ENCODE measurements around the gene NGB.
"Not testable (repeated sequence)": the region's sequence is repeated elsewhere in the genome, so short reads cannot be mapped to it uniquely, and the experiment has no call there.

NGB gene

DNA sequence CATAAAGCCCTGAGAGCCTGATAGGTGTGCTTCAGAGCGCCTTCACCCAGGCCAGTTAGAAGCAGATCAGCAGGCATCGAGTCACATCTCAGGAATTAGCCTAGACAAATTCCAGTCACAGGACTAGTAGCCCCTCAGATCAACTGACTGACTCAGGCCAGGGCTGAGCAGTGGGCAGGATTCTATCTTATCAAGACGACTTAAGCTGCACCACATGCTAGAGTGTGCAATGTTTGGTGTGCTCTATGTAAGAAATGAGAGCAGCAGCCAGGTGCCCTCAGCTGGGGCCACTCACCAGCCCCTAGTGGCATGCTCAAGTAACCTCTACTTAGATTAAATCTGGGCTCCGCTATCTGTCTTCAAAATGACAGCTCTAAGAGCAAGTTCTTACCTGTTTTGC is 19.7 kb upstream of the NGB start:
- no peak for DNase-seq

DNA sequence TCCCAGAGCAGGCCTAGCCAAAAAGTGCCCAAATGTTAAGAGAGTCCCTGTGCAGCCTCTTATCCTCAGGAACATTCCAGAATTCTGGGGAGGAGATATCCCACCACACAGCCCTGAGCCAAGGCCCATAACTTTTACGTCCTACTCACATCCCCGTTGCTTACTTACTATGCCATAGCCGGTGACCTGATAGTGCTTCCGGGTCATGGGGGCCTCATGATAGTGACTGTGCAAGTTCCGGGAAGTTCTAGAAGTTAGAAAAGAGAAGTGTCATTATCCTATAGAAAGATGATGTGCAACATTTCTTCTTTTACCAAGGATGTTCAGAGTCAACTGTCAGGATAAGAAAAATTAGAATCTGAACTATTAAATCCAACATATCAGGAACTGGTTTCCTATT is 15.6 kb upstream of the NGB start:
- DNase-seq, result no peak

DNA sequence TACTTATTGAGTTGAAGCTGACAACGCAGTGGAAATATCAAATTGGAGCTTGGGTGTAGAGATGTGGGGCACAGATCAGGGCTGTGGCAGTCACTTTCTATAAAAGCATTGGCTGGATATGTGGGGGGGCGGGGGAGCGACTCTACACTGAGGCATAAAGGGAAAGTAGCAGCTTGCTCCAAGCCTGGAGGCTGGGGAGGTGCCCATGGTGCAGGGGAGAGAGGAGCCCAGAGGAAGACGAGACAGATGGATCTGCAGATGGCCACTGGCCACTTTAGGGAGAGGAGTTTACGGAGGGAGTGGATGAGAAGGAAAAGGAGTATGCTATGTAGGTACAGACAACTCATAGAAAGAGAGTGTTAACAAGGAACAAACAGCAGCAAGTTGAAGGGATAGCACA is 13.5 kb upstream of the NGB start:
- DNase-seq, result no peak

GRCh38 chr14:77284066-77284465 is 13.1 kb upstream of the NGB start:
- DNase-seq, result no peak

GRCh38 chr14:77281852-77282410 is 10.9 kb upstream of the NGB start:
- no peak for DNase-seq

DNA sequence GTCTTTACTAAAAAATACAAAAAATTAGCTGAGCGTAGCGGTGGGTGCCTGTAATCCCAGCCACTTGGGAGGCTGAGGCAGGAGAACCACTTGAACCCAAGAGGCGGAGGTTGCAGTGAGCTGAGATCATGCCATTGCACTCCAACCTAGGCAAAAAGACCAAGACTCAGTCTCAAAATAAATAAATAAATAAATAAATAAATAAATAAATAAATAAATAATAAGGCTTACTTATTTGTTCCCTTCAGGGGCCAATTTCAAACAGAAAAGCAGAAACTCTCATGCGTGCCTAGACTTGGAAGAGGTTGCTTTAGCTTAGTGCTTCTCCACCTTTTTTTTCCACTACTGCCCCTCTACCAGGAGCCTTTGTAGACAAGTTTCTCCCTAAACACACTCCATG is 9.9 kb upstream of the NGB start:
- not testable (repeated sequence) for DNase-seq

DNA sequence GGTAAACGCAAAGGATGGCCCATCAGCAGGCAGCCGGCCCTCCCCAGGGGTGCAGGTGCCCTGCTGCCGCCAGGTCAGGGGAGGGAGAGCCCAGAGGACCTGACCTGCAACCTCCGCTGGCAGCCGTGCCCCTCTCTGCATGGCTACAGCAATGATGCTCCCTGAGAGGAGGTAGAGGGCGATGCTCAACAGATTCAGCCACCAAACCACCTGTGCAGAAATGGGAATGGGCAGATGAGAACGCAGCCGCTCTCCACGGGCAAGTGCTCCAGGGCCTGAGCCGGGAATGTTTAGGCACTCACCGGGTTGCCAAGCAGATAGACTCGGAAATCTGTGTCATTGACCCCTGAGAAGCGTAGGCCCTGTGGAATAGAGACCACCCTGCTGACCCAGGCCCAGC is 8.7 kb upstream of the NGB start:
- no peak for DNase-seq

DNA sequence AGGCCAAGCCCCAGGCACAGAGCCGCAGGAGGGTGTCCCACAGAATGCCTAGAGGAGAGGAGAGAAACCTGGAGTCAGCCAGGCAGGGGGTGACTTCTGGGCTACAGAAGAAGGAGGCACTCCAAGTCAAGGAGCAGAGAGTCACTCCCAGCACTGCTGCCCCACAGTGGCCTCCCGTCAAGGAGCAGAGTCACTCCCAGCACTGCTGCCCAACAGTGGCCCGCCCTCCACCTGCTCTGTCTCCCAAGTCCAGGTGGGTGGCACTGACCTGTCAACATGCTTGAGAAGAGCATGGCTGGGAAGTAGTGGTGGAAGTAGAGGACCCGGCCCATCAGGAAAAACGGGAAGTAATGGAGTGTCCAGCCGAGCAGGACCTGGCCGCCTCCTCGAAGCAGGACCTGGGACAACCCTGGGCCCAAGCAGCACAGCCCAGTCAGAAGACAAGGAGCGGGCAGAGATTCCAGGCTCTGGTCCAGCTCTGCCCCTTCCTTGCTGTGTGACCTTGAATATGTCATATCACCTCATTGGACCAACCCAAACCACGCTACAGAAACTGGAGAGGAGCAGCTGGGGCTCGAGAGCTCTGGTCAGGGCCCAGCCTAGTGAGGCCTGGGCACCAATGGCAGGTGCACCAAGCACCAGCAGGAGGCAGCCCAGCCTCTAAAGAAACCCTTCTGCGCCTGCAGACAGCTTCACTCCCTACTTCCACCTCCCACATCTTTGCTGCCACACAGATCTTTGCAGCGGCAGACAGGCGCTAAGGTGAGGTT is 7.6 kb upstream of the NGB start:
- no peak for DNase-seq

DNA sequence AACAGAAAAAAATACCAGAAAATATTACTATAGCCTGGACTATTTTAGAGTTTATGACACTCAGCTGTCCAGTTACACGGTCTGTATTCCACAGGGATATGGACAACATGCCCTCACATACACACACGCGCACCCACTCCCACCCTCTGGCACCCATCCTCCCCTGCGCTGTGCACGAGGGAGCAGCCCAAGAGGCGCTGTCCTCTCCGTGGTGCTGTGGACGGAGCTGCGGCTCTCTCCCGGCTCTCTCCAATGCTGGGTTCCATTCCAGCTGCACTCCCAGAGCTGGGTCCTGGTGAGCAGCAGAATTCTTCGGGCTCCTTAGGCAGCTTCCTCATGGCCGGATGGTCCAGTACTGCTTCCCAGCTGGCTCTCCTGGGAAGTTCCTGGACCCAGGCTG is 6.0 kb upstream of the NGB start:
- no peak for DNase-seq

- DNase-seq, result no peak
These were observed 5.4 kb upstream of the NGB start for GRCh38 chr14:77276295-77276935.

GRCh38 chr14:77275601-77276017 is 4.6 kb upstream of the NGB start:
- no peak for DNase-seq

DNA sequence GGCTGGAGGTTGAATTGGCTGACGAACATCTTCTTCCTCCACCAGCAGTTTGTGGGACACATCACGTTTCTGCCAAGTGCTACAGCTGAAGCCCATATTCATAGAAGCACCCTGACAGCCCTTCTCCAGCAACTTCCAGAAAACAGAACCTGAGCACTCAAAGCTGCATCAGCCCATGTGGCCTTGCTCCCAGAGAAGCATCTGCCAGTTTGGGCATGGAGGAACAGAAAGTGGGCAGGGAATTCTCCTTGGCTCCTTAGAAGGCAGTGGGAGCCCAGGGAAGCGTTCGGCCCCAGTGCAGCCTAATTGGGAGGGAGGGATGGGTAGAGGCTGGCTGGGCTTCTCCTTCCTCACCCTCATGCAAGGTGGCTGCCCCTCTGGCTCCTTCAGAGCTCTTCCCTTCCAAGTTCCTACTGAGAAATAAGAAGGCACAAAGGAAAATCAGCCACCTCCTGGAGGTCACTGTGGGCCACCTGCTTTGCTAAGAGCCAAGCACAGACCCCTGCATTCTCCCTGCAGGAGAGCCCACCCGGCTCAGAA is 4.1 kb upstream of the NGB start:
- no peak for DNase-seq

DNA sequence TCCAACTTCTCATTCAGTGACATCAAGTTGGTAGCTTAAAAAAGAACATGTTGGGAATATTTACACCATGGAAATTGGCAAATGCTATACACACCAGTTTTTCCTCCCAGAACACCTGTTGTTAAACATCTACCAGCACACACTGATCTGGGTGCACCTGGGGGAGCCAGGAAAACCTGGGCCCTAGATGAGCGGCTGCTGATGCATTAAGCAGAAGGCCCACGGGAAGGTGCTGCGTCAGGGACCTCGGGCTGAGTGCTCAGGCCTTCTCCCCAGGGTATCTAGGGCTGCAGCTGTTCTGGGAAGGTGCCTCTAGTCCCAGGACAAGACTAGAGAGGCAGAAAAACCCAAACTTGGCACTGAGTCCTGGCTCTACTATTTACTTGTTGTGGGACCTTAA is 2.8 kb upstream of the NGB start:
- no peak for DNase-seq

DNA sequence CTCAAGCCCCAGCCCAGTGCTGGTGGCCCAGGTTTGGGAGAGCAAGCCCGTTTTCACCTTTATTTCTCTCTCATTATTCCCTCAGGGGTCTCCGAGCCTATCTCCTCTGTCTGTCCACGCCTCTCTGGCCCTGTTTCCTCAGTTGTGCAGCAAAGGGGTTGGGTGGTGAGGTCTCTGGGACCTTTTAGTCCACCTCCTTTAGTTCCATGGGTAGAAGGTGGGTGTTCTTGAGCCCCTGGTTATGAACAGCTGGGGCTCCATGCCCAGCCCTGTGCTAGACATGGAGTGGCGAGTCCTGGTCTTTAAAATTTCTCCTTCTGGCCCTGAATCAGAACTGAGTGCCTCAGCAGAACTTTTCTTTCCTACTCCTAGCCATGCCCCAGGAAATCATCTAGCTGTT is 1.3 kb upstream of the NGB start:
- DNase-seq, result no peak

GRCh38 chr14:77270361-77271112 is 469 bp downstream of the NGB start:
- DNase-seq, result no peak

DNA sequence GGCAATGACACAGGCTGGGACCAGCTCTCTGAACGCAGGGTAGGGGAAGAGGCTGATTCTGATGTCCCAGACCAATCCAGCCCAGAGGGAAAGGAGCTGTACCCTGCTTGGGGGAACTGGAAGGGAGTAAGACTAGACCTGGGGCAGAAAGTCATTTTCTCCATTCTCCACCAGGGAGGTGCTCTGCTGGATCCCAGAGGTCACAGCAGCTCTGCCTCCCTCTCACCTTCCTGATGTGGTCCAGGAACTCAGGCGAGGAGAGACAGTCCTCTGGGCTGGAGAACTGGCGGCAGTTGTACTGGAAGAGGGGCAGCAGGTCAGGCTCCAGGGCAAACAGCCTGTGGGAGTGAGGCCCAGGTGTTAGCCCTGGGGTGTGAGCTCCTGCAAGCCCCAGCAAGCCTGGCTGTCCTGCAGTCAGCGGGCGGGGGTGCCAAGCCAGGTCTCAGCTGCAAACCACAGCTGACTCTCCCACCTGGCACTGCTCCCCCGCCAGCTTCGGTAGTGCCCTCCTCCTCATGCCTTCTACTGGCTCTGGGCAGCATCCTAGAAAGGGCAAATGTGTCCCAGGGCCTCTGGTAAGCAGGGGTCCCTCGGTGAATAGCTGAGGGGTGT is 1.9 kb downstream of the NGB start:
- peak in 1 of 2 experiments; percentile 64 for DNase-seq

GRCh38 chr14:77267937-77268699 is 2.9 kb downstream of the NGB start:
- DNase-seq, result no peak

DNA sequence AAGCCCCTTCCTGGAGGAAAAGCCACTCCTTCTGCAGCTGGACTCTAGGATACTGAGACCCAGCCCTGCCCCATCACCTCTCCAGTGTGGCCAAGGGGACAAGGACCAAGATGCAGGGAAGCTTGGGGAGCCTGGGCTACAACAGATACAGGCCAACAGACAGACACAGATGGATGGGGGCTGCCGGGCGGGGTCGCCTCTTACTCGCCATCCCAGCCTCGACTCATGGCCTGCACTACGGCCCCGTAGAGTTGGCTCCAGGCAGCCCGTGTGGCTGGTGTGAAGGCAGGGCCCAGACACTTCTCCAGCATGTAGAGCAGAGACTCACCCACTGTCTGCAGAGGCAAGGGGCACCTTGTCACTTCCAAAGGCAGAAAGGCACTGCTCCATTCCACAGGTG is 4.7 kb downstream of the NGB start:
- DNase-seq, result no peak

DNA sequence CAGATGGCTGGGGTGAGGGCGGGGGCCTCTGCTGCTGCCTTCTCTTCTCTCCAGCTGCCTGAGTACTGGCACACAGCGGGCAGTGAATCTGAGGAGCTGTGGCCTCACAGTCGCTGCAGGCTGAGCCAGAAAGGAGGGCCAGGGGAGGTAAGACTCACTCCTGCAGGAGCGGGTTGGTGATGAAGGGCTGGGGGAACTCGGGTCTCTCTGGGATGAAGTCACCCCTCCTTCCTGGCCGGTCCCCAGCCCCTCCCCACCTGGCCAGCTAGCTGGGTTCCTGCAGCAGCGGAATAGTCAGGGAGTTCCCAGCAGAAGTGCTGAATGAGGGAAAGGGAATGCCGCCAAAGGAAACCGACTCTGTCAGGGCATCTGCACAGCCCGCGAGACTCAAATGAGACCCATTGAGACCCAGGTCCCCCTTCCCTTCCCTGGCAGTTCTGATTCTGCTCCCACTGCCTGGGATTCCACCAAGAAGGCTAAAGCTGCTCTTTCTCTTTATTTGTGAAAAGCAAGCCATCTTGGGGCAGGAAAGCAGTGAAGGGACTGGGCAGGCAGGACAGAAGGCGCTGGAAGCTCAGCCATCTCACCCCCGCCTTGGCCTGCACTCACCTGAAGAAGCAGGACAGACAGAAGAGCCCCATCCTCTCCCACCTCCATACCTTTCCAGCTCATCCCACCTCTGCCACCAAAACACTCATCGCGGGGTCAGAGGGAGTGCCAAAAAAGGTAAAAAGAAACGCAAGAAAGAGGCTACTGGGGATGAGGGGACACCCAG is 5.3 kb downstream of the NGB start:
- no peak for DNase-seq

- no peak for DNase-seq
These were observed 5.9 kb downstream of the NGB start for GRCh38 chr14:77265187-77265515.

- no peak for DNase-seq
These were observed 6.4 kb downstream of the NGB start for GRCh38 chr14:77264466-77265186.
